WTC11 (cell line): ENCODE measurements around the gene OPCML. TPM values are rescaled to one million over a fixed set of nuclear protein-coding genes. Genes with fewer than 3 reads are reported as not detected.

ENCODE experiments used
- ATAC-seq: fragments of 200-7000 bp; cut with Tn5 transposase; 2 replicates; pipeline ENCODE4 v1.10.0; 2021; ENCODE audit warnings: mild to moderate bottlenecking, moderate library complexity
- CTCF ChIA-PET: fragments of 300-600 bp; sonication (Branson Sonifier 250); formaldehyde crosslinking; loops from one replicate; lab custom pipeline; 2021; ENCODE audit warnings: antibody characterized with exemption; lab: Charles Lee
- POLR2A ChIA-PET: fragments of 350-600 bp; sonication (Branson Sonifier 250); formaldehyde crosslinking; loops from one replicate; lab custom pipeline; 2021; ENCODE audit warnings: antibody characterized with exemption; lab: Charles Lee
- DNase-seq: peaks from one replicate; pipeline ENCODE4 v3.0.0; 2021; ENCODE audit warnings: low spot score
- H3K27ac Mint-ChIP-seq: 2 replicates; pipeline ENCODE4 v1.8.0; 2021; ENCODE audit warnings: mixed read lengths
- H3K27me3 Mint-ChIP-seq: 2 replicates; pipeline ENCODE4 v1.8.0; 2021; ENCODE audit warnings: low read depth, mild to moderate bottlenecking, moderate library complexity, mixed read lengths
- H3K36me3 Mint-ChIP-seq: 2 replicates; pipeline ENCODE4 v1.8.0; 2021; ENCODE audit warnings: mixed read lengths
- H3K4me1 Mint-ChIP-seq: 2 replicates; pipeline ENCODE4 v1.8.0; 2022; ENCODE audit warnings: mixed read lengths
- H3K4me3 Mint-ChIP-seq: 2 replicates; pipeline ENCODE4 v1.8.0; 2021; ENCODE audit warnings: mild to moderate bottlenecking, moderate library complexity, mixed read lengths
- H3K9me3 Mint-ChIP-seq: 2 replicates; pipeline ENCODE4 v1.8.0; 2021; ENCODE audit warnings: mixed read lengths
- AFF4 ChIP-seq: sonication (generic); formaldehyde crosslinking; IDR thresholded peaks from 2 replicates; pipeline ENCODE4 v1.8.1; 2023; ENCODE audit warnings: mild to moderate bottlenecking, missing genetic modification reagents, borderline replicate concordance
- ARID4B ChIP-seq: sonication (generic); formaldehyde crosslinking; IDR thresholded peaks from 2 replicates; pipeline ENCODE4 v1.8.0; 2023; ENCODE audit warnings: missing genetic modification reagents, mild to moderate bottlenecking, borderline replicate concordance
- ATF3 ChIP-seq: sonication (generic); formaldehyde crosslinking; conservative IDR thresholded peaks from 2 replicates; pipeline ENCODE4 v1.8.1; 2022; ENCODE audit warnings: mild to moderate bottlenecking, missing genetic modification reagents
- ELF4 ChIP-seq: sonication (generic); formaldehyde crosslinking; IDR thresholded peaks from 2 replicates; pipeline ENCODE4 v1.8.1; 2022; ENCODE audit warnings: low read depth, mild to moderate bottlenecking, moderate library complexity, missing genetic modification reagents
- FOXJ3 ChIP-seq: sonication (generic); formaldehyde crosslinking; IDR thresholded peaks from 2 replicates; pipeline ENCODE4 v1.9.0; 2021; ENCODE audit warnings: missing genetic modification reagents, mild to moderate bottlenecking, borderline replicate concordance
- MYBL2 ChIP-seq: sonication (generic); formaldehyde crosslinking; IDR thresholded peaks from 2 replicates; pipeline ENCODE4 v1.8.1; 2023; ENCODE audit warnings: mild to moderate bottlenecking, moderate library complexity, missing genetic modification reagents
- NFE2L1 ChIP-seq: sonication (generic); formaldehyde crosslinking; IDR thresholded peaks from 2 replicates; pipeline ENCODE4 v1.8.1; 2023; ENCODE audit warnings: missing genetic modification reagents
- NFYB ChIP-seq: sonication (generic); formaldehyde crosslinking; conservative IDR thresholded peaks from 2 replicates; pipeline ENCODE4 v1.8.0; 2022; ENCODE audit warnings: low read depth, missing genetic modification reagents
- RORB ChIP-seq: fragments of 250-450 bp; sonication (Bioruptor Pico); IDR thresholded peaks from 2 replicates; pipeline ENCODE4 v1.9.0; 2021; ENCODE audit warnings: mild to moderate bottlenecking
- ZNF671 ChIP-seq: fragments of 250-450 bp; sonication (Bioruptor Pico); IDR thresholded peaks from 2 replicates; pipeline ENCODE4 v1.8.0; 2021; ENCODE audit warnings: mild to moderate bottlenecking
- total RNA-seq: library from RNA; stranded (reverse); gene quantifications from 3 replicates; pipeline ENCODE4 v1.2.3, GENCODE V29; 2021
- TF ChIP-seq, protein P1 (sequence below): sonication (generic); formaldehyde crosslinking; IDR thresholded peaks from 2 replicates; pipeline ENCODE4 v1.8.1; 2022; ENCODE audit warnings: mild to moderate bottlenecking, missing genetic modification reagents, moderate library complexity, borderline replicate concordance
- TF ChIP-seq, protein P2 (sequence below): sonication (generic); formaldehyde crosslinking; IDR thresholded peaks from 2 replicates; pipeline ENCODE4 v1.8.0; 2023; ENCODE audit warnings: missing genetic modification reagents
- TF ChIP-seq, protein P3 (sequence below): fragments of 250-450 bp; sonication (Bioruptor Pico); IDR thresholded peaks from 2 replicates; pipeline ENCODE4 v1.9.0; 2021; ENCODE audit warnings: mild to moderate bottlenecking

Gene OPCML
- total RNA-seq, 1 experiment from 2014 or later: 1.5 TPM

GRCh38 chr11:132840191-132840590 lies 692.1 kb downstream of the OPCML start:
- H3K36me3 Mint-ChIP-seq: no peaks in the 10 kb centered on the region
- CTCF ChIA-PET: interaction anchor here (1.0 to 1.8 kb wide), 2 partner anchors 11 to 224 kb away, joined by 3 to 5 read pairs; no protein-coding TSS in a partner anchor
- H3K27ac Mint-ChIP-seq: no peak overlapping the region
- TF ChIP-seq, protein P1, sequence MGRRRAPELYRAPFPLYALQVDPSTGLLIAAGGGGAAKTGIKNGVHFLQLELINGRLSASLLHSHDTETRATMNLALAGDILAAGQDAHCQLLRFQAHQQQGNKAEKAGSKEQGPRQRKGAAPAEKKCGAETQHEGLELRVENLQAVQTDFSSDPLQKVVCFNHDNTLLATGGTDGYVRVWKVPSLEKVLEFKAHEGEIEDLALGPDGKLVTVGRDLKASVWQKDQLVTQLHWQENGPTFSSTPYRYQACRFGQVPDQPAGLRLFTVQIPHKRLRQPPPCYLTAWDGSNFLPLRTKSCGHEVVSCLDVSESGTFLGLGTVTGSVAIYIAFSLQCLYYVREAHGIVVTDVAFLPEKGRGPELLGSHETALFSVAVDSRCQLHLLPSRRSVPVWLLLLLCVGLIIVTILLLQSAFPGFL (CRISPR knock-in tag): no peak
- TF ChIP-seq ZNF671: no peak
- no peak for TF ChIP-seq NFE2L1
- TF ChIP-seq ARID4B (CRISPR knock-in tag): no peak
- TF ChIP-seq RORB: no peak
- no peak for TF ChIP-seq ATF3 (CRISPR knock-in tag)
- no peak for TF ChIP-seq MYBL2 (CRISPR knock-in tag)
- no peak for TF ChIP-seq NFYB (CRISPR knock-in tag)
- TF ChIP-seq, protein P2, sequence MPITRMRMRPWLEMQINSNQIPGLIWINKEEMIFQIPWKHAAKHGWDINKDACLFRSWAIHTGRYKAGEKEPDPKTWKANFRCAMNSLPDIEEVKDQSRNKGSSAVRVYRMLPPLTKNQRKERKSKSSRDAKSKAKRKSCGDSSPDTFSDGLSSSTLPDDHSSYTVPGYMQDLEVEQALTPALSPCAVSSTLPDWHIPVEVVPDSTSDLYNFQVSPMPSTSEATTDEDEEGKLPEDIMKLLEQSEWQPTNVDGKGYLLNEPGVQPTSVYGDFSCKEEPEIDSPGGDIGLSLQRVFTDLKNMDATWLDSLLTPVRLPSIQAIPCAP (CRISPR knock-in tag): no peak
- TF ChIP-seq FOXJ3 (CRISPR knock-in tag): no peak
- TF ChIP-seq, protein P3, sequence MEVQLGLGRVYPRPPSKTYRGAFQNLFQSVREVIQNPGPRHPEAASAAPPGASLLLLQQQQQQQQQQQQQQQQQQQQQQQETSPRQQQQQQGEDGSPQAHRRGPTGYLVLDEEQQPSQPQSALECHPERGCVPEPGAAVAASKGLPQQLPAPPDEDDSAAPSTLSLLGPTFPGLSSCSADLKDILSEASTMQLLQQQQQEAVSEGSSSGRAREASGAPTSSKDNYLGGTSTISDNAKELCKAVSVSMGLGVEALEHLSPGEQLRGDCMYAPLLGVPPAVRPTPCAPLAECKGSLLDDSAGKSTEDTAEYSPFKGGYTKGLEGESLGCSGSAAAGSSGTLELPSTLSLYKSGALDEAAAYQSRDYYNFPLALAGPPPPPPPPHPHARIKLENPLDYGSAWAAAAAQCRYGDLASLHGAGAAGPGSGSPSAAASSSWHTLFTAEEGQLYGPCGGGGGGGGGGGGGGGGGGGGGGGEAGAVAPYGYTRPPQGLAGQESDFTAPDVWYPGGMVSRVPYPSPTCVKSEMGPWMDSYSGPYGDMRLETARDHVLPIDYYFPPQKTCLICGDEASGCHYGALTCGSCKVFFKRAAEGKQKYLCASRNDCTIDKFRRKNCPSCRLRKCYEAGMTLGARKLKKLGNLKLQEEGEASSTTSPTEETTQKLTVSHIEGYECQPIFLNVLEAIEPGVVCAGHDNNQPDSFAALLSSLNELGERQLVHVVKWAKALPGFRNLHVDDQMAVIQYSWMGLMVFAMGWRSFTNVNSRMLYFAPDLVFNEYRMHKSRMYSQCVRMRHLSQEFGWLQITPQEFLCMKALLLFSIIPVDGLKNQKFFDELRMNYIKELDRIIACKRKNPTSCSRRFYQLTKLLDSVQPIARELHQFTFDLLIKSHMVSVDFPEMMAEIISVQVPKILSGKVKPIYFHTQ: no peak
- TF ChIP-seq ELF4 (CRISPR knock-in tag): no peak
- ATAC-seq: peak; percentile 55
- POLR2A ChIA-PET: no interaction called here
- peaks cover 39% of the 10 kb centered on the region for H3K4me1 Mint-ChIP-seq
- H3K9me3 Mint-ChIP-seq: no peaks in the 10 kb centered on the region
- no peak overlapping the region for H3K4me3 Mint-ChIP-seq
- H3K27me3 Mint-ChIP-seq: no peaks in the 10 kb centered on the region
- DNase-seq: no peak

DNA sequence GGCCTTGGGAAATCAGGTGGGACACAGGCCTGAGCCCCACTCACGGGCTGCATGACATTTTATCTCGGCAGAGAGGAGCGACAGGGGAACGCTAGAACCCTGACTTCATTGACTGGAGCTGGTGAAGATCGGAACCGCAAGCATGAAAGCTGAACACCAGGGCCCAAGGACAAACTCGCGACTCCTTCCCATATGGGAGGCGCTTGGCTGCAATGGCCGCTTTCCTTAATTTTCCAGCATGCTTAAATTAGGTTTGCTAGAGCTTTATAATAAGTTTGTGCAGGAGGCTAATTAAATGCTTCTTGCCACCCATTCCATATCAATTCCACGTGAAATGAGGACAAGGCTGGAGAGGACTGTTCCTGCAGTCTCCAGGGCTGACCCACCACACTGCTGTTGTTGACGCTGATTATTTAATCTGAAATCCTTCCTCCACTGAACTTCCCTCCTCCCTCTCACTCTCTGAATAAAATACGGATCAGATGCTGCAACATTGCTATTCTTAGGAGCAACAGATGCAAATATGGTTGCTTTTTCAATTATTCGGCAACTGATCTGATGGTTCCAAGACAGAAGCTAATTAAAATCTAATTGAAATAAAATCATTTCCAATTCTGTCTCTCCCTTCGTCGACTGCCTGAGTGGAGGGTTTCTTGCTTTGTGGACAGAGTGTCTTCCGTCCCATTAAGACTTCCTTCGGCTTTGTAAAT lies 692.9 kb downstream of the OPCML start:
- no peak overlapping the region for H3K4me3 Mint-ChIP-seq
- ATAC-seq: no peak
- ChIA-PET CTCF (interaction anchor here (0.6 to 1.8 kb wide), 4 partner anchors 12 to 225 kb away, joined by 3 to 5 read pairs (median 3); no protein-coding TSS in a partner anchor), POLR2A (no interaction called here)
- TF ChIP-seq NFE2L1: no peak
- TF ChIP-seq AFF4 (CRISPR knock-in tag): no peak
- no peak for DNase-seq
- no peaks in the 10 kb centered on the region for H3K36me3 Mint-ChIP-seq
- peaks cover 37% of the 10 kb centered on the region for H3K4me1 Mint-ChIP-seq
- H3K27ac Mint-ChIP-seq: no peak overlapping the region
- no peaks in the 10 kb centered on the region for H3K27me3 Mint-ChIP-seq
- H3K9me3 Mint-ChIP-seq: no peaks in the 10 kb centered on the region
